Renal cortical epithelial cell (primary cell): ENCODE data around the gene GRHL1. TPM values are rescaled to one million over a fixed set of nuclear protein-coding genes. Genes with fewer than 3 reads are reported as not detected.

ENCODE experiments used
- DNase-seq: peaks from one replicate; pipeline ENCODE4 v3.0.0-alpha.2; 2011; ENCODE audit warnings: low read depth
- total RNA-seq: library from RNA; depleted of rRNA; stranded (reverse); fragments of >200 nt; gene quantifications from 2 replicates; pipeline ENCODE4 v1.2.3, GENCODE V29; 2014

Gene GRHL1
- total RNA-seq, 1 donor from 2014 or later, result 1.7 TPM

DNA sequence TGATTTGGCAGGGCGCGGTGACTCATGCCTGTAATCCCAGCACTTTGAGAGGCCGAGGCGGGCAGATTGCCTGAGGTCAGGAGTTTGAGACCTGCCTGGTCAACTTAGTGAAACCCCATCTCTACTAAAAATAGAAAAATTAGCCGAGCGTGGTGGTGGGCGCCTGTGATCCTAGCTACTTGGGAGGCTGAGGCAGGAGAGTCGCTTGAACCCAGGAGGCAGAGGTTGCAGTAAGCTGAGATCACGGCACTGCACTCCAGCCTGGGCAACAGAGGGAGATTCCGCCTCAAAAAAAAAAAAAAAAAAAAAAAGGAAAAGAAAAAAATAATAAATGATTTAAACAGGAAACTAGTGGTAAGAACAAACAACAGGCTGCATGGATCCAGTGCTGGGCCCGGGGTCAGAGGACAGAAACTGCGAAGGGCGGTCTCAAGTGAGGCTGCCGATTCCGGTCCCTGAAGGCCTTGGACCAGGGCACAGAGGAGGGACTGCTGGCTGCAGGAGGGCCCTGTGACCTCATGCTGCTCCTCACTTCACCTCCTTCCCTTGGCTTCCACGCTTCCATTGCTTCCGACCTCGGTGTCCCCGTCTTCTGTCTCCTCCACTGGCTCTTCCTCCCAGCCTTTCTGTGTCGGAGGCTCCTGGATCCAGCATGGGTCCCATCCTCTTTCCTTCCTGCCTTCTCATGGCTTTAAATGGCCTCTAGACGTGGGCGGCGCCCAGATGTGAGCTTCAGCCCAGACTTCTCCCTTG is 2.1 kb upstream of the GRHL1 start:
- no peak for DNase-seq

- no peak for DNase-seq
Observed at GRCh38 chr2:9949992-9950520, 1.4 kb upstream of the GRHL1 start.

DNA sequence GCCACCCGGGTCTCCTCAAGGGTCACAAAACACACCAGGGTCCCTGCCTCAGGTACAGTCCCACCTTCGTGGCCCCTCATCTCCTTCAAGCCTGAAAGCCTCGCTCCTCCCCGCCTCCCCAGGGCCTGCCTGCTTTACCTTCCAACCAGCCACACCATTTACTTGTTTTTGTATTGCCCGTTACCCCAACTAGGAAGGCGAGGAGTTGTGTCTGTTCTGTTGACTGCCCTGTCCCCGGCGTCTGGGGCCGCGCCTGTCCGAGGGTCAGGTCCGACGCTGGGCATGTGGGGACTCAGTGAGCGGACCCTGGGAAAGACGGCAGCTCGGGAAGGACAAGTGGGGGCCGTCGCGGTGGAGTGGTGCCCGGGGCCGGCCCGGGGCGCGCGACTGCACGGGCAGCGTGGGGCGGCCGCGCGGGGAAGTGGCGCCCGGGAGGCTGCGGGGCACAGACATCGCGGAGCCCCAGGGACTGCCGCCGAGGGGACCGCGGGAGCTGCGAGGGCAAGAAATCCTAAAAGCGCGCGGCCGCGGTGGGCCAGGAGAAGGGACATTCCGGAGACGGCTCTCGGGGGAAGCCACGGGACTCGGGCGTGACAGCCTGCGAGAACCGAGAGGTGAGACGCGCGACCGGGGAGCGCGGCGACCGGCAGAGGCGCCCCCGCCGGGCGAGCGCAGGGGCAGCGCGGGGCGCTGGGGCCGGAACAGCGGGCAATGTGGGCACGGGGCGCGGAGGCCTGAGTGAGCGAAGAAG is 797 bp upstream of the GRHL1 start:
- DNase-seq, result no peak

DNA sequence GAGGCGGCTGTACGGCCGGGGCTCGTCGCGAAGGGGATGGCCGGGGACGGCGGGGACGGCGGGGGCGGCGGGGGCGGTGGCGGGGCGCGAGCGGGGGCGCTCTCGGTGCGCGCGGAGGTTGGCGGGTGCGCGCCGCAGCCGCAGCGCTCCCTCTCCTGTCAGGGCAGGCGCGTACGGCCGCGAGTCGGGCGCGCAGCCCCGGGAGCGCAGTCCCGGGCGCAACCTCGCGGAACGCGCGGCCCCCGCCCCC is 296 bp upstream of the GRHL1 start:
- no peak for DNase-seq

DNA sequence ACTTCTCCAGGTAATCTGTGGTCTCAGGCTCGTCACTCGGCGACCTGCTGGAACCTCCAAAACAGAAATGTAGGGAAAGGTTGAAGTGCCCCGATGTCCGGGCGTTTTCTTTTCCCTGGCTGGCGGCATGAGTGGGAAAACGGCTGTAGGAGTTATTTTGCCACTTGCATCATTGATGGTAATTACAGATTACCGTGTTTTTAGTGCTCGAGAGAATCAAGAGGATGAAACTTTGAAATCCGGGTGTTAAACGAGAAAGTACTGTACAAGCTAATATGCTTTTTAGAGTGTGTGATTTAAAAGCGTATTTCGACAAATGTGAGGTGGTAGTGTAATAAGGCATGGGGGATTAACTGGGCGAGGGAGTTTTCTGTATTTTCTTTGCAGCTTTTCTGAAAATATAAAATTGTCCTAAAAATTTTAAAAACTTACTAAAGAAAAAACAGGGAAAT is 819 bp downstream of the GRHL1 start:
- no peak for DNase-seq

- DNase-seq, result no peak
Observed at GRCh38 chr2:9952856-9953503, 1.5 kb downstream of the GRHL1 start.

DNA sequence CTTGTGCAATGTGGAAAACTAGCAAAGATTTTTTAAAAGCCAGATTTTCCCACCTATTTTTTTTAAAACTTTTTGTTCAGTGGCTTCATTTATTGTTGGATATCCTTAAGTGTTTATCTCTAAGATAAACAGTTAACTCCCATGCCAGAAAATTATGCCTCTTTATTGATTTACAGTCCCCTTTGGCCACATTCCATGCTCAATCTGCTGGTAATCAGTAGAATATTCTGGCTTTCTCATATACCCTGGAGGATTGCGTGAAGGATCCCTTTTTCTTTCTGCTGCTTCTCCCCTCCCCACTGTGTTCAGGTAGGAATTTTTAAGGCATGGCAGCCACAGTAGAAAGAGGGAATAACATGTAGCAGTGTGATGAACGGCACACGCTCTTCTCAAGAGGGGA is 2.6 kb downstream of the GRHL1 start:
- no peak for DNase-seq

DNA sequence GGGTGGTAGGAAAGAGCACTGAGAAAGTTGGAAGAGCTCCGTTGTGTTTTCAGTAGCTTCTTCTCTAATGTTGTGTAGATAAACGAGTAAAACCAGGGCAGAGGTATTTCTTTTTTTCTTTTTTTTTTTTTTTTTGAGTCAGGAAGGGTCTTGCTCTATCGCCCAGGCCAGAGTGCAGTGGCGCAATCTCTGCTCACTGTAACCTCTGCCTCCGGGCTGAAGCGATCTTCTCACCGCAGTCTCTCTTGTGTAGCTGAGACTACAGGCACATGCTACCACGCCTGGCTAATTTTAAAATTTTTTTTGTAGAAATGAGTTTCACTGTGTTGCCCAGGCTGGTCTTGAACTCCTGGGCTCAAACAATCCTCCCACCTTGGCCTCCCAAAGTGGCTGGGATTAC is 6.6 kb downstream of the GRHL1 start:
- DNase-seq, result no peak

DNA sequence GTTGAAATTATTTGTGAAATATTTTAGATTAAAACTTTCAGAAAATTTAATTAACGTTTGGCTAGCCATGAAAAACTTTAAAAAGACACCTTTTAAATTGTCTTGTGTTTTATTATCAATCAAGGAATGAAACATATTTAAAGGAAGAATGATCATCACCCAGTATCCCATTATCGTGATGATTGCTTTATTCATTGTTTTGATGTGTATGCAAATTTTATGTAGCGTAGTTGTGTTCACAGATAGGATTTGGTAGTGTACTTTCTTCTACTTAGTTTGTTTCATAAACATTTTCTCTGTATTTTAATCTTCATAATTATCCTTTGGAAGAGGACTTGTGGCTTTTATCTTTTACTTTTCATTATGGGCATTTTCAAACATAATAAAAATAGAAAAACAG is 7.8 kb downstream of the GRHL1 start:
- no peak for DNase-seq

DNA sequence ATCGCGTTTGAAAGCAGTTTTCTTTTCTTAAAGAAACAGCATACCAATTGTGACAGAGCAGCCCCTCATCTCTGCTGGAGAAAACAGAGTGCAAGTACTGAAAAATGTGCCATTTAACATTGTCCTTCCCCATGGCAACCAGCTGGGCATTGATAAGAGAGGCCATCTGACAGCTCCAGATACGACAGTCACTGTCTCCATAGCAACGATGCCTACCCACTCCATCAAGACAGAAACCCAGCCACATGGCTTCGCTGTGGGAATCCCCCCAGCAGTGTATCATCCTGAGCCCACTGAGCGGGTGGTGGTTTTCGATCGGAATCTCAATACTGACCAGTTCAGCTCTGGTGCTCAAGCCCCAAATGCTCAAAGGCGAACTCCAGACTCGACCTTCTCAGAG is 9.5 kb downstream of the GRHL1 start:
- no peak for DNase-seq

DNA sequence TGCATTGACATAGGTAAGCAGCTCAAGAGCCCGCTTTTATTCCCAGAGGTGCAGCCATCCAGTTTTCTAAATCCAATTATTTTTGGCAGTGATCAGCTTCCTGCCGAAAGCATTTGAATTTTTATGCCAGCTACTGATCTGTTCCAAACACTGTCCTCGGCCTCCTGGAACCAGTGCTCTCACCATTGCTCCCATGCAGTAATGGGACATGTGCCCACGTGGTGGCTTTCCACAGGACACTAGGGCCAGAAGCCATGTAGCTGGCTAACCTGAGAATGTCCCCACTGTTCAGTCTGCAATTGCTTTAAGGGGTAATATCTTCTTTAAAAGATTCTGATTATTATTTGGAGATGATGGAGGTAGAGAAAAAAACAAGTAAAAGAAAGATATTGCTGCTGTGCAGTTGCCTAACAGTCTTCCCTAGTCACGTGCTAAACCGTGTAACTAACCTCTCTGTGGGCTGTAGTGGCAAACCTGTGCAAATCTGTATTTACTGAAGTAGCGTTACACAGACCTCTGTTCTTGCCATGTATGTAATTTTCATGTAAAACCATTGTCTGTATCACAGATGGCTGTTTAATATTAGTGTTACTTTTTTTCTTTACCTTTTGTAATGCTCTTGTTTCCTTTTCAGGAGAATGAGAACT is 13.0 kb downstream of the GRHL1 start:
- no peak for DNase-seq

DNA sequence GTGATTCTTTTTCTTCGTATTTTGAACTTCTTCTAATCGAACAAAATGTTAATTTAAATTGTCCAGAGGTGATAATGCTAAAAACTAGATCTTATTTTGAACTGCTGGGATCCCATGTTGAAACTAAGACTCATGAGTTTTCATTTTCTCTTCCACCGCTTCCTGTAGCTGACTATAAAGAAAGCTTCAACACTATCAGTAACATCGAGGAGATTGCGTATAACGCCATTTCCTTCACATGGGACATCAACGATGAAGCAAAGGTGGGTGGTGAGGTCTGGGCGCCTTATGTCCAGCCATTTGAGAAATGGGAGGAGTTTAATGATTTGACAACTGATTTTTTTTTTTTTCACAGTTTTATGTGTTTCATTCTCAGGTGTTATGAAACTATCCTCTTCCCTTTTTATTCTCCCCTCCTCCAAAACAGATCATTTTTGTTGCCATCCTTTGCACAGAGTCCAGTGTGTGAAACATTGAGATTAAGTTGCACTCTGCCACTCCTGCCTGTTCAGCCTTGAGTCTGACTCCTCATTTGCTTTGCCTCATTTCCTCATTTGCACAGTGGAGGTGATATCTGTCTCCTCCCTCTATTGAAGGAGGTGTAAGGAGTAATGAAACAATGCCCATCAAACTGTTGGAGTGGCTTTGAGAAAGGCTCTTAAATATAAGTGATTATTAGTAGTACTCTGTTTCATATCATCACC is 13.8 kb downstream of the GRHL1 start:
- DNase-seq, result no peak

GRCh38 chr2:9966491-9967022 is 15.1 kb downstream of the GRHL1 start:
- no peak for DNase-seq

- DNase-seq, result no peak
Observed at GRCh38 chr2:9967053-9967775, 15.7 kb downstream of the GRHL1 start.

- no peak for DNase-seq
Observed at GRCh38 chr2:9968553-9969497, 17.3 kb downstream of the GRHL1 start.

DNA sequence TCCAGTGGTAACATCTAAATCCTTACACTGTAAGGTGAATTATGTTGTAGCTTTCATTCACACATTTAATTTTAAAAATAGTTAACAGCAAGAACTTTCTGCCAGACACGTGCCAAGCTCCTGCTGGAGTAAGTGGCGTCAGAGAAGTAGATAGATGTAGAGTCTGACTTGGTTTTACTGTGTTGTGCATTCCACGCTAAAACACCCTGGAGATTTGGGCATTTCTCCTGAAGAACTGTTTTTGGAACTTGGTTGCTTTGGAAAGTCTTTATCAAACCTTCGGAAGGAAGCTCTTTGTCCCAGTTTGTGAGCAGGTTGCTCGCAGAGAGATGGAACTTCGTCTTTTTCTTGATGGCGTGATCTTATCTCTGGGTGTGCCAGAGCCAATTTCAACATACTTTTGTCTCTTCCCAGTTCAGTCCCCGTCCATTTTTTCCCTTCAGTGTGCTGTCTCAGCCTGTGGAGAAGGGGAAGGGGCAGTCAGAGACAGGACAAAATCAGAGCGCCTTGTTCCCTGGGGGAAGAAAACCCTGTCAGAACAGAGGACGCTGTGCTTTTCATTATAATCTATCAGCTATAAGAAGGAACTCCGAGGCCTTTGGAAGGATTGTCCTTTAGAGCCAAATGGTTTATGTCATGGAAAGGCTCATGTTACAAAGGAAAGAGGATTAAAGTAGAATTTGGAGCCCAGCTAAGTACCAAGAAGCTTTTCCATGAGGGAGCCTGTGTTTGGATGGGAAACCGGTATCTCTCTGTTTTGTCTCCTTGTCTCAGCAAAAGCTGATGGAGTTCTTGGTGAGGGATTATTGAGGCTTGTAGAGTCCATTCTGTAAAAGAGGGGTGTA is 18.9 kb downstream of the GRHL1 start:
- no peak for DNase-seq

DNA sequence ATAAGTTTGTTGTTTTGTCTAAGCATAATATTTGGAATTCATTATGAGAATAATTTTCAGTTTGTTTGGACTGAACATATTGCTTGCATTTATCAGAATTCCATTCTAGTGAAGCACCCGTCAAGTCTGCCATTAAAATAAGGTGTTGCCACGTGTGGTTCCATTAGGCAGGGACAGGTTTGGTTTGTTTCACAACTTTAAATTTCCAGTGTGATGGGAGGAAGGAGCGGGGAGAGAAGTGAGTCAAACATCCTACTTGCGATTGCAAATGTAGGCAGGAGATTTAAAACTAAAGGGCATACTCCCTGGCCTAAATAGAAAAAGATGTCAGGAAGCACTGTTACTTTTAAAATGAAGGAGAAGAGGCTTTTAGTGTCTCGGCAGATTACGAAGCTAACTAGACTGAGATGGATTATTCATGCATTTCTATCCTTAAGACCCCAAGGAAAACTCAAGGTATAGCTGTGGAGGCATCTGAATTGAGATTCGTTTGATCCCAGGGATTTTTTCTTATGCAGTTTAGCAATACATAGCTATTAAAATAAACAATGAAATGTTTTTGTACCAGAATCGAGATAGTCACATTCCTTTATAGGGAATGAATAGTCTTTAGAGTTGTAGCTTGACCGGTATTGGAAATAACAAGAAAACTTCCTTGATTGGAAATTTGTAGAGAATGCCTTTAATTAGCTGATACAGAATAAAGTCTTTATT is 19.8 kb downstream of the GRHL1 start:
- no peak for DNase-seq

- DNase-seq, result no peak
Observed at GRCh38 chr2:9971890-9972289, 20.4 kb downstream of the GRHL1 start.
